H1 (cell line): ENCODE measurements around the gene RAD50. TPM values are rescaled to one million over a fixed set of nuclear protein-coding genes. Genes with fewer than 3 reads are reported as not detected.

Experiments used
- CTCF ChIA-PET: fragments of 300-600 bp; sonication (Branson Sonifier 250); formaldehyde crosslinking; loops from one replicate; lab custom pipeline; 2021; ENCODE audit not compliant: partially characterized antibody; lab: Charles Lee
- POLR2A ChIA-PET: fragments of 300-600 bp; sonication (Branson Sonifier 250); formaldehyde crosslinking; loops from one replicate; lab custom pipeline; 2021; ENCODE audit warnings: inconsistent platforms; ENCODE audit not compliant: partially characterized antibody; lab: Charles Lee
- DNase-seq, 2 experiments: peaks; one replicate each; pipeline versions ENCODE4 v3.0.0 to v3.0.0-alpha.2; 2010 to 2022; ENCODE audit warnings: low spot score in 2 of 2, low read depth in 1 of 2, mixed read lengths in 1 of 2
- FAIRE-seq: peaks from 2 replicates; lab custom pipeline; 2011; peaks lifted over from hg19 to GRCh38; lab: Jason Lieb, UNC
- H2AFZ ChIP-seq: 2 replicates; pipeline ENCODE4 v1.8.1; 2012; ENCODE audit warnings: low read length, inconsistent platforms
- H2AK5ac ChIP-seq: 2 replicates; pipeline ENCODE4 v1.6.1; 2013; ENCODE audit warnings: low read depth, low read length
- H2BK120ac ChIP-seq: replicated peaks from 2 replicates; pipeline ENCODE3; 2013; ENCODE audit warnings: low read depth, low read length, inconsistent platforms
- H2BK12ac ChIP-seq: 2 replicates; pipeline ENCODE4 v1.6.1; 2013; ENCODE audit warnings: low read depth, low read length
- H2BK15ac ChIP-seq: 2 replicates; pipeline ENCODE4 v1.6.1; 2013; ENCODE audit warnings: low read length
- H2BK20ac ChIP-seq: 2 replicates; pipeline ENCODE4 v1.6.1; 2013; ENCODE audit warnings: low read length
- H2BK5ac ChIP-seq: 2 replicates; pipeline ENCODE4 v1.6.1; 2013; ENCODE audit warnings: low read depth, low read length
- H3K14ac ChIP-seq: 2 replicates; pipeline ENCODE4 v1.6.1; 2013; ENCODE audit warnings: inconsistent platforms; ENCODE audit not compliant: insufficient read length
- H3K18ac ChIP-seq: 2 replicates; pipeline ENCODE4 v1.6.1; 2013; ENCODE audit warnings: low read length; ENCODE audit errors: extremely low read depth
- H3K23ac ChIP-seq: 2 replicates; pipeline ENCODE4 v1.6.1; 2013; ENCODE audit warnings: inconsistent platforms; ENCODE audit not compliant: insufficient read length
- H3K23me2 ChIP-seq: 2 replicates; pipeline ENCODE4 v1.6.1; 2013; ENCODE audit warnings: low read depth, low read length
- H3K27ac ChIP-seq: 2 replicates; pipeline ENCODE4 v1.6.1; 2011; ENCODE audit warnings: low read depth, low read length, inconsistent platforms
- H3K27me3 ChIP-seq, 4 experiments: replicated peaks in 1 of 4; 1 replicate in 1 of 4; 2 replicates in 3 of 4; pipeline versions ENCODE4 v1.6.1 to v1.8.1; 2011 to 2013; ENCODE audit warnings: low read length in 3 of 4, mild to moderate bottlenecking in 3 of 4, inconsistent platforms in 2 of 4, mixed read lengths in 2 of 4, moderate library complexity in 1 of 4; ENCODE audit not compliant: control insufficient read depth in 3 of 4, insufficient read depth in 3 of 4; ENCODE audit errors: extremely low read depth in 1 of 4
- H3K36me3 ChIP-seq, 4 experiments: 2 replicates each; pipeline versions ENCODE4 v1.6.1 to v1.8.1; 2011 to 2013; ENCODE audit warnings: mild to moderate bottlenecking in 4 of 4, low read length in 3 of 4, moderate library complexity in 2 of 4, control low read depth in 1 of 4, inconsistent platforms in 1 of 4; ENCODE audit not compliant: insufficient read depth in 4 of 4, control insufficient read depth in 2 of 4
- H3K4ac ChIP-seq: replicated peaks from 2 replicates; pipeline ENCODE3; 2013; ENCODE audit warnings: low read length, low read depth, mixed read lengths, inconsistent platforms; ENCODE audit not compliant: insufficient read length
- H3K4me1 ChIP-seq, 4 experiments: replicated peaks in 1 of 4; 1 replicate in 1 of 4; 2 replicates in 3 of 4; pipeline versions ENCODE4 v1.6.1 to v1.8.1; 2011 to 2013; ENCODE audit warnings: low read length in 3 of 4, inconsistent platforms in 2 of 4, mixed read lengths in 1 of 4; ENCODE audit not compliant: insufficient read depth in 4 of 4, control insufficient read depth in 3 of 4
- H3K4me2 ChIP-seq, 2 experiments: 2 replicates each; pipeline versions ENCODE4 v1.6.1 to v1.8.1; 2011 to 2013; ENCODE audit warnings: low read depth in 2 of 2, low read length in 2 of 2, control low read depth in 1 of 2, inconsistent platforms in 1 of 2, mild to moderate bottlenecking in 1 of 2; ENCODE audit not compliant: insufficient read depth in 1 of 2
- H3K4me3 ChIP-seq, 4 experiments: fragments of 200-600, 300-600 bp in 1 of 4; sonication (generic), shearing (Covaris generic), sonication (Bioruptor Twin) in 1 of 4; 2 replicates each; pipeline versions ENCODE4 v1.5.1 to v1.8.1; 2011 to 2016; ENCODE audit warnings: low read length in 4 of 4, low read depth in 3 of 4, control low read depth in 2 of 4, inconsistent platforms in 2 of 4, mild to moderate bottlenecking in 2 of 4, mixed read lengths in 1 of 4, moderate library complexity in 1 of 4; ENCODE audit not compliant: insufficient read depth in 2 of 4; ENCODE audit errors: extremely low read depth in 1 of 4
- H3K56ac ChIP-seq: replicated peaks from 2 replicates; pipeline ENCODE3; 2013; ENCODE audit warnings: low read depth, mild to moderate bottlenecking, mixed read lengths, low read length, inconsistent platforms; ENCODE audit not compliant: insufficient read length
- H3K79me1 ChIP-seq: 2 replicates; pipeline ENCODE4 v1.6.1; 2013; ENCODE audit warnings: low read depth, low read length, control low read depth
- H3K79me2 ChIP-seq, 2 experiments: 2 replicates each; pipeline versions ENCODE4 v1.6.1 to v1.8.1; 2012 to 2013; ENCODE audit warnings: low read length in 2 of 2, mild to moderate bottlenecking in 2 of 2, inconsistent platforms in 1 of 2; ENCODE audit not compliant: insufficient read depth in 2 of 2, control insufficient read depth in 1 of 2
- H3K9ac ChIP-seq, 4 experiments: replicated peaks in 1 of 4; 1 replicate in 1 of 4; 2 replicates in 3 of 4; pipeline versions ENCODE4 v1.6.1 to v1.8.1; 2011 to 2013; ENCODE audit warnings: low read depth in 3 of 4, low read length in 3 of 4, control low read depth in 2 of 4, mild to moderate bottlenecking in 2 of 4, moderate library complexity in 2 of 4, inconsistent platforms in 1 of 4; ENCODE audit errors: extremely low read depth in 1 of 4
- H3K9me3 ChIP-seq, 2 experiments: 2 replicates each; pipeline versions ENCODE4 v1.6.1 to v1.8.1; 2012 to 2013; ENCODE audit warnings: mild to moderate bottlenecking in 2 of 2, moderate library complexity in 2 of 2, control low read depth in 1 of 2, inconsistent platforms in 1 of 2, low read depth in 1 of 2, low read length in 1 of 2, mixed read lengths in 1 of 2; ENCODE audit not compliant: insufficient read depth in 2 of 2
- H4K20me1 ChIP-seq, 2 experiments: replicated peaks in 1 of 2; 2 replicates each; pipeline versions ENCODE3 to v1.8.1; 2011 to 2013; ENCODE audit warnings: inconsistent platforms in 2 of 2, low read length in 2 of 2, mild to moderate bottlenecking in 1 of 2; ENCODE audit not compliant: insufficient read depth in 2 of 2, control insufficient read depth in 1 of 2
- H4K5ac ChIP-seq: 2 replicates; pipeline ENCODE4 v1.6.1; 2013; ENCODE audit warnings: low read length, low read depth, mixed read lengths, inconsistent platforms; ENCODE audit not compliant: insufficient read length
- H4K8ac ChIP-seq: 2 replicates; pipeline ENCODE4 v1.8.0; 2013; ENCODE audit warnings: mild to moderate bottlenecking, moderate library complexity, low read length, inconsistent platforms; ENCODE audit not compliant: insufficient read depth; ENCODE audit errors: extremely low read depth
- H4K91ac ChIP-seq: replicated peaks from 2 replicates; pipeline ENCODE3; 2013; ENCODE audit warnings: low read length, mixed read lengths, inconsistent platforms; ENCODE audit not compliant: insufficient read length
- ASH2L ChIP-seq: fragments of 200-600, 300-600 bp; sonication (generic); IDR thresholded peaks from one replicate; pipeline ENCODE4 v1.7.1; 2017; ENCODE audit warnings: low read length
- BRCA1 ChIP-seq: IDR thresholded peaks from 2 replicates; pipeline ENCODE4 v1.6.1; 2012; ENCODE audit warnings: low read depth, low read length, improper control_type of control experiment
- CBX5 ChIP-seq: fragments of 300-800, 300-1000 bp; sonication (generic); IDR thresholded peaks from 2 replicates; pipeline ENCODE4 v1.7.1; 2016; ENCODE audit warnings: antibody characterized with exemption, low read length, low read depth
- CEBPB ChIP-seq: IDR thresholded peaks from 2 replicates; pipeline ENCODE4 v1.6.1; 2012; ENCODE audit warnings: low read depth, low read length
- CTBP2 ChIP-seq: IDR thresholded peaks from 2 replicates; pipeline ENCODE4 v1.7.0; 2011; ENCODE audit warnings: borderline replicate concordance, mild to moderate bottlenecking, moderate library complexity, mixed read lengths, low read length; ENCODE audit not compliant: insufficient read depth, insufficient read length
- EP300 ChIP-seq, 2 experiments: IDR thresholded peaks; 1 replicate in 1 of 2; 2 replicates in 1 of 2; pipeline ENCODE4 v1.6.1; 2011 to 2012; ENCODE audit warnings: low read depth in 2 of 2, low read length in 2 of 2, mild to moderate bottlenecking in 2 of 2, borderline replicate concordance in 1 of 2, inconsistent platforms in 1 of 2, moderate library complexity in 1 of 2
- EZH2 ChIP-seq: fragments of 200-600 bp; sonication (generic); IDR thresholded peaks from 2 replicates; pipeline ENCODE4 v1.7.1; 2012; ENCODE audit warnings: low read depth, mild to moderate bottlenecking, moderate library complexity, low read length, inconsistent platforms; ENCODE audit not compliant: severe bottlenecking
- KDM4A ChIP-seq: IDR thresholded peaks from one replicate; pipeline ENCODE4 v1.7.1; 2012; ENCODE audit warnings: low read depth, mild to moderate bottlenecking, moderate library complexity, low read length, inconsistent platforms; ENCODE audit not compliant: severe bottlenecking
- NANOG ChIP-seq: IDR thresholded peaks from 2 replicates; pipeline ENCODE4 v1.6.1; 2011; ENCODE audit warnings: low read length, low read depth, mild to moderate bottlenecking, inconsistent platforms; ENCODE audit not compliant: insufficient read depth, poor library complexity, severe bottlenecking
- POLR2AphosphoS5 ChIP-seq: IDR thresholded peaks from 2 replicates; pipeline ENCODE4 v1.6.1; 2011; ENCODE audit warnings: low read depth, low read length
- RNF2 ChIP-seq: fragments of 200-900, 300-1000 bp; sonication (generic); IDR thresholded peaks from 2 replicates; pipeline ENCODE4 v1.7.1; 2016; ENCODE audit warnings: borderline replicate concordance, low read depth, mild to moderate bottlenecking, antibody characterized with exemption, low read length; ENCODE audit not compliant: poor library complexity, severe bottlenecking; ENCODE audit errors: missing control alignments
- SIN3A ChIP-seq, 2 experiments: IDR thresholded peaks in 1 of 2; conservative IDR thresholded peaks in 1 of 2; 2 replicates each; pipeline ENCODE4 v1.6.1; 2011 to 2012; ENCODE audit warnings: low read length in 2 of 2, improper control_type of control experiment in 1 of 2, low read depth in 1 of 2, mild to moderate bottlenecking in 1 of 2
- SIX5 ChIP-seq: IDR thresholded peaks from 2 replicates; pipeline ENCODE4 v1.6.1; 2011; ENCODE audit warnings: mild to moderate bottlenecking, low read depth, low read length
- TCF12 ChIP-seq: IDR thresholded peaks from 2 replicates; pipeline ENCODE4 v1.6.1; 2011; ENCODE audit warnings: low read depth, mild to moderate bottlenecking, low read length
- WGBS, 2 experiments: shearing (Covaris generic) in 1 of 2; methylation state at CpG; one replicate each; pipeline versions ENCODE4 v1.1.6 to v1.1.7; 2013 to 2015; ENCODE audit warnings: low lambda C conversion rate in 2 of 2, mixed read lengths in 2 of 2, inconsistent platforms in 1 of 2, low coverage in 1 of 2, missing lambda C conversion rate in 1 of 2; ENCODE audit not compliant: insufficient replicate concordance in 2 of 2, insufficient coverage in 1 of 2, insufficient read length in 1 of 2; ENCODE audit errors: extremely low coverage in 1 of 2, missing lambda C conversion rate in 1 of 2; 5-methylcytosine and 5-hydroxymethylcytosine counted together
- polyA plus RNA-seq, 7 experiments: library from polyadenylated mRNA; depleted of rRNA in 3 of 7; stranded (reverse) in 5 of 7; unstranded in 2 of 7; fragments of >200 nt in 5 of 7; fragments of 200-250 nt in 2 of 7; gene quantifications; 1 replicate in 5 of 7; 2 replicates in 1 of 7; 4 replicates in 1 of 7; pipeline versions ENCODE4 v1.2.1 to v1.2.3, GENCODE V29; 2011 to 2013; ENCODE audit warnings: missing spikeins in 2 of 7, mixed read lengths in 2 of 7
- total RNA-seq: library from RNA; stranded (reverse); fragmentation: NEBNext Ultra II Directional; extraction: Animal tissue kit (Norgen Biotek cat#: 25700); gene quantifications from 2 replicates; pipeline ENCODE4 v1.2.1, GENCODE V29; 2021

RAD50 gene
- total and polyA plus RNA-seq, 2 of the 8 experiments (the other 6 are each of a cell fraction or from before 2014, with no cell fraction given) = 10.1 to 39.4 TPM

DNA sequence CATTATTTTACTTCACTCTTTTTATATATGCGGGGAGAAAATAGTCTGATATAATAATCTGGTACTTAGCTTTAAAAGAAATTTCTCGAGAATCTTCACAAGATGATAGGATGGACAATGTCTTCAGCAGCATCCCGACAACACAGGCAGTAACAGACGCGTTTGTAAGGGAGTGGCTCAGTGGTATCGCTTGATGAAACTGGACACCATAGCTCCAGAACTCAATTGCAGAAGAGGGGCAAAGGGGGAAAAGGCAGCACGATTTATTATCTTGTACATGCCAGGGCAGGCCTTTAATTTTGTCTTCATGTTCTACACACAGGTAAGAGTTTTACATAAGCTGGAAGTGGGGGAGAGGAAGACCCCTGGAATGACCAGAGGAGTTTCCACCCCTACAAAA, 132.7 kb downstream of the RAD50 start:
- no peaks in the 10 kb centered on the region for H4K20me1 ChIP-seq
- no peak overlapping the region for H2BK15ac ChIP-seq
- WGBS, 2 experiments = 87% methylated on average over 7 of the region's 7 CpGs; no CpG with 5 or more reads in 1 of the 2 experiments
- no peak overlapping the region for H2BK5ac ChIP-seq
- DNase-seq (no peak), FAIRE-seq (no peak)
- H3K4me1 ChIP-seq = no peaks in the 10 kb centered on the region
- no peak overlapping the region for H2BK20ac ChIP-seq
- POLR2A ChIA-PET = interaction anchor here (1.3 kb wide), 1 partner anchor 15 kb away, joined by 5 read pairs; the partner anchor contains the start of gene IL4
- no peak overlapping the region for H3K4me3 ChIP-seq
- no peak overlapping the region for H3K4me2 ChIP-seq
- H2AFZ ChIP-seq = no peak overlapping the region
- no peak overlapping the region for H2BK120ac ChIP-seq
- H3K27me3 ChIP-seq = no peaks in the 10 kb centered on the region
- H3K14ac ChIP-seq = no peak overlapping the region
- H2BK12ac ChIP-seq = no peak overlapping the region
- no peak overlapping the region for H4K91ac ChIP-seq
- no peaks in the 10 kb centered on the region for H3K9me3 ChIP-seq
- no peaks in the 10 kb centered on the region for H3K79me1 ChIP-seq
- H3K23me2 ChIP-seq = no peaks in the 10 kb centered on the region
- no peak overlapping the region for H4K8ac ChIP-seq
- no peak overlapping the region for H2AK5ac ChIP-seq
- H3K23ac ChIP-seq = no peak overlapping the region
- no peak overlapping the region for H4K5ac ChIP-seq
- no peak overlapping the region for H3K18ac ChIP-seq
- H3K27ac ChIP-seq = no peak overlapping the region
- no peaks in the 10 kb centered on the region for H3K36me3 ChIP-seq
- CTCF ChIA-PET = interaction anchor here (0.6 to 1.6 kb wide), 3 partner anchors 10 to 162 kb away, joined by 3 to 4 read pairs (median 4); no protein-coding TSS in a partner anchor
- no peak overlapping the region for H3K4ac ChIP-seq
- no peak overlapping the region for H3K56ac ChIP-seq
- no peak overlapping the region for H3K9ac ChIP-seq
- no peaks in the 10 kb centered on the region for H3K79me2 ChIP-seq
- no peak for TF ChIP-seq CBX5
- no peak for TF ChIP-seq EZH2
- no peak for TF ChIP-seq KDM4A
- no peak for TF ChIP-seq RNF2
- no peak for TF ChIP-seq TCF12
- no peak for TF ChIP-seq POLR2AphosphoS5
- TF ChIP-seq ASH2L = no peak
- no peak for TF ChIP-seq SIX5
- no peak for TF ChIP-seq BRCA1
- no peak for TF ChIP-seq SIN3A (conservative IDR thresholded peaks at IDR 0.05 in 1 of 2, IDR thresholded peaks at IDR 0.05 in 1 of 2; ENCODE audit: low read depth in 1 of 2, low read length in 2 of 2)
- TF ChIP-seq EP300 (IDR thresholded peaks at IDR 0.05; ENCODE audit: borderline replicate concordance in 1 of 2, low read depth in 2 of 2, low read length in 2 of 2) = no peak
- no peak for TF ChIP-seq CEBPB
- TF ChIP-seq NANOG = no peak
- TF ChIP-seq CTBP2 = no peak
